Activated naive CD8-positive, alpha-beta T cell treated with anti-CD3 and anti-CD28 coated beads, Interleukin-2, amount 10 ng/mL, durations not matched to agents 7 days and 5 days (primary cell): ENCODE results near the gene MDK. TPM values are rescaled to one million over a fixed set of nuclear protein-coding genes. Genes with fewer than 3 reads are reported as not detected.
"Not testable (repeated sequence)": the region's sequence is repeated elsewhere in the genome, so short reads cannot be mapped to it uniquely, and the experiment has no call there.

Experiments used
- ATAC-seq: fragments of 150-1000 bp; cut with Tn5 transposase; one replicate; pipeline ENCODE4 v1.10.0; 2021; ENCODE audit warnings: low read depth, moderate library complexity
- POLR2A ChIA-PET: fragments of 350-600 bp; sonication (Branson Sonifier 250); formaldehyde crosslinking; loops from one replicate; lab custom pipeline; 2021; ENCODE audit warnings: antibody characterized with exemption; lab: Charles Lee
- DNase-seq: peaks from one replicate; pipeline ENCODE4 v3.0.0; 2021
- H3K27ac Mint-ChIP-seq: one replicate; pipeline ENCODE4 v1.8.0; 2022; ENCODE audit warnings: mild to moderate bottlenecking, mixed read lengths
- H3K27me3 Mint-ChIP-seq: one replicate; pipeline ENCODE4 v1.8.0; 2022; ENCODE audit warnings: mild to moderate bottlenecking, moderate library complexity, mixed read lengths
- H3K36me3 Mint-ChIP-seq: one replicate; pipeline ENCODE4 v1.8.0; 2021; ENCODE audit warnings: mild to moderate bottlenecking, mixed read lengths
- H3K4me1 Mint-ChIP-seq: one replicate; pipeline ENCODE4 v1.8.0; 2021; ENCODE audit warnings: mixed read lengths
- H3K4me3 Mint-ChIP-seq: one replicate; pipeline ENCODE4 v1.8.0; 2022; ENCODE audit warnings: mild to moderate bottlenecking, moderate library complexity, mixed read lengths
- H3K9me3 Mint-ChIP-seq: one replicate; pipeline ENCODE4 v1.8.0; 2021; ENCODE audit warnings: mixed read lengths
- total RNA-seq, 2 experiments: library from RNA; stranded (reverse); gene quantifications; one replicate each; pipeline ENCODE4 v1.2.3, GENCODE V29; 2021

Gene MDK
- total RNA-seq, 2 experiments from 2014 or later: 6.9 to 7.4 TPM

DNA sequence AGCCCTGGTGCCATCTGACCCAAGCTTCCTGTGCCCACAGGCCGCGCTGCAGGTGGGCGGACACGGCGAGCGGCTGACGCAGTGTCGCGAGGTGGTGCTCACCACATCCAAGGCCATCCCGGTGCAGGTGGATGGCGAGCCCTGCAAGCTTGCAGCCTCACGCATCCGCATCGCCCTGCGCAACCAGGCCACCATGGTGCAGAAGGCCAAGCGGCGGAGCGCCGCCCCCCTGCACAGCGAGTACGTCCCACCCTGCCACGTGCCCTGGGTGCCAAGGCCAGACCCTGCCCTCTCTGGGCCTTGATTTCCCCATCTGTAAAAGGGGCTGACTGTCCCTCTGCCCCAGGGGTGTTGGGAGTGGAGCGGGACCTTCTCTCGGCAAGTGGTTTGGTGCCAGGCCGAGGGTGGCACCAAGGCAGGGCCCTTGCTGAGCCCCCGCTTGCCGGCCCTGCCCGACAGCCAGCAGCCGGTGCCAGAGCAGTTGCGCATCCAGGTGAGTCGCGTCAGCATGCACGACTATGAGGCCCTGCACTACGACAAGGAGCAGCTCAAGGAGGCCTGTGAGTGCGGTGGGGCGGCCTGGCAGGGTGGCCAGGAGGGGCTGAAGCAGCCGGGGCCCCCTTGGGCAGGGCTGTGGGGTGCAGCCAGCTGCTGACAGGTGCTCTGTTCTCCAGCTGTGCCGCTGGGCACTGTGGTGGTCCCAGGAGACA lies 5.9 kb upstream of the MDK start:
- POLR2A ChIA-PET: no interaction called here
- no peaks in the 10 kb centered on the region for H3K27me3 Mint-ChIP-seq
- H3K36me3 Mint-ChIP-seq: peaks cover 16% of the 10 kb centered on the region
- H3K4me3 Mint-ChIP-seq: no peak overlapping the region
- no peak for DNase-seq
- ATAC-seq: no peak
- H3K9me3 Mint-ChIP-seq: no peaks in the 10 kb centered on the region
- peaks cover 4% of the 10 kb centered on the region for H3K4me1 Mint-ChIP-seq
- H3K27ac Mint-ChIP-seq: no peak overlapping the region

DNA sequence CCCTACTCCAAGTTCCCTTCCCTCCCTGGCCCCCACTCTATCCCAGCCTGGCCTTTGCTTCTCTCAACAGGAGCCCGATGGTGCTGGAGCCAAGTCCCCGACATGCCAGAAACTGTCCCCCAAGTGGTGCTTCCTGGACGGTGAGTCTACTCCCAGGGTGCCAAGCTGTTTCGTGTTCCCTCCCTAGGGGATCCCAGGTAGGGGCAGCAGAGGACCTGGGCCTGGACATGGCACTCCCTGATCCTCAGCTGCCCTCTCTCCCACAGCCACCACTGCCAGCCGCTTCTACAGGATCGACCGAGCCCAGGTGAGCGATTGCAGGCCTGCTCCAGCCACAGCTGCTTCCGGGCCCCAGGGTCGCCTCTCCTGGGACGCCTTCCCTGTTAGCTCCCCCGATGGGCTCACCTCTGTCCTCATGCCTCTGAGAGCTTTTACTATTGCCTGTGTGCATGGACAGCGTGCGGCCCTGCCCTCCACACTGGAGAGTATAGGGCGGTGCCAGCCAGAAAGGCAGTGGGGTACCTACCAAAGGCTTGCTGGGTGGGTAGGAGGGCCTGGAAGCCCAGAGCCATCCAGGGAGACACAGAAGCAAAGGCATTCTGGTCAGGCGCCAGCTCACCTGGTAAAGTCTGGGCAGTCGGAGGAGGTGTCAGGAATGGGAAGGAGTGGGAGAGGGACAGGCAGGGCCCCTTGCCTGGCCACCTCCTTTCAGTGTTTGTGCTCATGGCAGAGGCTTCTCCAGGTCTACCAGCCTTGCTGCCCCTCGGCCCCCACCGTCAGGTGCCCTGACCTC lies 5.0 kb upstream of the MDK start:
- Mint-ChIP-seq H3K27ac (no peak overlapping the region), H3K4me1 (peaks cover 4% of the 10 kb centered on the region), H3K4me3 (no peak overlapping the region), H3K27me3 (no peaks in the 10 kb centered on the region), H3K36me3 (peaks cover 16% of the 10 kb centered on the region), H3K9me3 (no peaks in the 10 kb centered on the region)
- DNase-seq: no peak
- POLR2A ChIA-PET: no interaction called here
- no peak for ATAC-seq

- peaks cover 6% of the 10 kb centered on the region for H3K4me1 Mint-ChIP-seq
- POLR2A ChIA-PET: no interaction called here
- DNase-seq: no peak
Observed at GRCh38 chr11:46377290-46377689, 4.2 kb upstream of the MDK start.

GRCh38 chr11:46377831-46378230 lies 3.6 kb upstream of the MDK start:
- Mint-ChIP-seq H3K27me3 (peaks cover 7% of the 10 kb centered on the region), H3K4me3 (no peak overlapping the region), H3K4me1 (peaks cover 6% of the 10 kb centered on the region), H3K9me3 (no peaks in the 10 kb centered on the region), H3K36me3 (peaks cover 16% of the 10 kb centered on the region), H3K27ac (no peak overlapping the region)
- no peak for DNase-seq
- POLR2A ChIA-PET: no interaction called here
- ATAC-seq: no peak

More at GRCh38 chr11:46377290-46377689, 4.2 kb upstream of the MDK start:
- Mint-ChIP-seq H3K4me3 (no peak overlapping the region), H3K36me3 (peaks cover 16% of the 10 kb centered on the region), H3K27ac (no peak overlapping the region), H3K9me3 (no peaks in the 10 kb centered on the region), H3K27me3 (peaks cover 7% of the 10 kb centered on the region)
- ATAC-seq: no peak

DNA sequence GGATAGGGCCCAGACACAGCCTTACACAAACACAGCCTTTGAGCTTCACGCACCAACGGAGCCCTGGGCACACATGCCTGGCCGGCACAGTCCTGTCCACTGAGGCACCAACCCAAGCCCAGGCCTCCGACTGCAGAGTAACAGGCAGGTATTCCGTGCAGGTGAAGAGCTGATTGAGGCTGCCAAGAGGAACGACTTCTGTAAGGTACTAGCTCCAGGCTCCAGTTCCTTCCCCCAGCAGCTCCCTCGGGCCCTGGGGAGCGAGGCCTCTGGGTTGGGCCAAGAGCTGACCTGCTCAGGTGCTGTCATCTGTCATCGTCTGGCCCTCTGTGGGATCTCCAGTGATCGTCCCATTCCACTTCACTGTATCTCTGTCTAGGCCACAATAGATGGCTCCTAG lies 3.2 kb upstream of the MDK start:
- DNase-seq (no peak), ATAC-seq (no peak)
- no peak overlapping the region for H3K27ac Mint-ChIP-seq
- no peak overlapping the region for H3K4me3 Mint-ChIP-seq
- H3K9me3 Mint-ChIP-seq: no peaks in the 10 kb centered on the region
- peaks cover 16% of the 10 kb centered on the region for H3K36me3 Mint-ChIP-seq
- H3K4me1 Mint-ChIP-seq: peaks cover 6% of the 10 kb centered on the region
- POLR2A ChIA-PET: interaction anchor here (0.6 kb wide), 1 partner anchor 200 kb away, joined by 3 read pairs; no protein-coding TSS in a partner anchor
- H3K27me3 Mint-ChIP-seq: peaks cover 7% of the 10 kb centered on the region

GRCh38 chr11:46378811-46379481 lies 2.5 kb upstream of the MDK start:
- POLR2A ChIA-PET: interaction anchor here (0.6 to 1.1 kb wide), 2 partner anchors 30 to 200 kb away, joined by 3 read pairs; no protein-coding TSS in a partner anchor
- Mint-ChIP-seq H3K27me3 (peaks cover 9% of the 10 kb centered on the region), H3K36me3 (peaks cover 16% of the 10 kb centered on the region), H3K4me1 (peaks cover 6% of the 10 kb centered on the region), H3K4me3 (no peak overlapping the region), H3K27ac (no peak overlapping the region), H3K9me3 (no peaks in the 10 kb centered on the region)
- ATAC-seq (no peak), DNase-seq (no peak)

DNA sequence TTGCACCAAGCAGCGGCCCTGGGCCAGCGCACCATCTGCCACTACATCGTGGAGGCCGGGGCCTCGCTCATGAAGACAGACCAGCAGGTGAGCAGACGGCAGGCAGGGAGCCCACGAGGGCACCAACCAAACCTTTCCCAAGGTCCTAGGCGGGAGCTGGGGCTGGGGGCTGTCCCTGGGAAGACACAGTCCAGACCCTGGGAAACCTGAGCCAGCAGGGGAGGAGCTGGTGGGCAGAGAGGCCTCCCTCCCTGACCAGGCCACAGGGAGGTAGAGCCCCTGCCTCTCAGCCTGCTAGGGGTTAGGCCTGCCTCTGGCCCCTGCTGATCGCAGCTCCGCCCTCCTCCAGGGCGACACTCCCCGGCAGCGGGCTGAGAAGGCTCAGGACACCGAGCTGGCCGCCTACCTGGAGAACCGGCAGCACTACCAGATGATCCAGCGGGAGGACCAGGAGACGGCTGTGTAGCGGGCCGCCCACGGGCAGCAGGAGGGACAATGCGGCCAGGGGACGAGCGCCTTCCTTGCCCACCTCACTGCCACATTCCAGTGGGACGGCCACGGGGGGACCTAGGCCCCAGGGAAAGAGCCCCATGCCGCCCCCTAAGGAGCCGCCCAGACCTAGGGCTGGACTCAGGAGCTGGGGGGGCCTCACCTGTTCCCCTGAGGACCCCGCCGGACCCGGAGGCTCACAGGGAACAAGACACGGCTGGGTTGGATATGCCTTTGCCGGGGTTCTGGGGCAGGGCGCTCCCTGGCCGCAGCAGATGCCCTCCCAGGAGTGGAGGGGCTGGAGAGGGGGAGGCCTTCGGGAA lies 1.8 kb upstream of the MDK start:
- not testable (repeated sequence) for DNase-seq, H3K4me1 Mint-ChIP-seq, H3K9me3 Mint-ChIP-seq, ATAC-seq, H3K4me3 Mint-ChIP-seq, H3K27me3 Mint-ChIP-seq, H3K27ac Mint-ChIP-seq
- H3K36me3 Mint-ChIP-seq: peaks cover 16% of the 10 kb centered on the region
- POLR2A ChIA-PET: interaction anchor here (0.6 to 1.1 kb wide), 2 partner anchors 31 to 450 kb away, joined by 3 to 8 read pairs; no protein-coding TSS in a partner anchor

DNA sequence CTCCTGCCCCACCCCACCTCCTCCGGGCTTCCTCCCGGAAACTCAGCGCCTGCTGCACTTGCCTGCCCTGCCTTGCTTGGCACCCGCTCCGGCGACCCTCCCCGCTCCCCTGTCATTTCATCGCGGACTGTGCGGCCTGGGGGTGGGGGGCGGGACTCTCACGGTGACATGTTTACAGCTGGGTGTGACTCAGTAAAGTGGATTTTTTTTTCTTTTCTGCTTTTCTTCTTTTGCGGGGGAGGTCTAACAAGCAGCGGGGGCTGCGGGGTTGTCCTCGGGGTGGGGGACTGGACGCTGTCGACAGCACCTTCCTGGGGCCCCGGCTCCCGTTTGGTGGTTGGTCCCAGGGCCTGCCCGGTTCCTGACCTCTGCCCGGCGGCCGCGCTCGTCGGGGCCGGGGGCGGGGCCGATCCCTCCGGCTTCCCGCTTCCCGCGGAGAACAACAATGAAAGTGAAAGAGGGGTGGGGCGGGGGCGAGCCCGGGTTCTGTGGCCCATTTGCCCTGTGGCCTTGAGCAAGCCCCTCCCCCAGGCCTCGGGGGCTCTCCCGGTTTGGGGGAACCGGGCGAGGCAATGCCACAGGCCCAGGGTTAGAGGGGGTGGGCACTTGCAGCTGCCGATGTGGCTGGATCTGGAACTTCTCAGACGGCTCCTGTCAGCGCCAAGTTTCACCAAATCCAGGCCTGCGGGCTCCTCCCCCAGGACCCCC lies 975 bp upstream of the MDK start:
- Mint-ChIP-seq H3K4me1 (peaks cover 6% of the 10 kb centered on the region), H3K27me3 (peaks cover 9% of the 10 kb centered on the region), H3K4me3 (peak overlapping the region; percentile 75), H3K27ac (peak overlapping the region; percentile 76), H3K9me3 (no peaks in the 10 kb centered on the region), H3K36me3 (peaks cover 13% of the 10 kb centered on the region)
- peak; percentile 73 for DNase-seq
- peak; percentile 38 for ATAC-seq
- POLR2A ChIA-PET: interaction anchor here (0.6 kb wide), 1 partner anchor 85 kb away, joined by 3 read pairs; no protein-coding TSS in a partner anchor

- DNase-seq: peak; percentile 38
Observed at GRCh38 chr11:46381819-46382645, 563 bp downstream of the MDK start.

DNA sequence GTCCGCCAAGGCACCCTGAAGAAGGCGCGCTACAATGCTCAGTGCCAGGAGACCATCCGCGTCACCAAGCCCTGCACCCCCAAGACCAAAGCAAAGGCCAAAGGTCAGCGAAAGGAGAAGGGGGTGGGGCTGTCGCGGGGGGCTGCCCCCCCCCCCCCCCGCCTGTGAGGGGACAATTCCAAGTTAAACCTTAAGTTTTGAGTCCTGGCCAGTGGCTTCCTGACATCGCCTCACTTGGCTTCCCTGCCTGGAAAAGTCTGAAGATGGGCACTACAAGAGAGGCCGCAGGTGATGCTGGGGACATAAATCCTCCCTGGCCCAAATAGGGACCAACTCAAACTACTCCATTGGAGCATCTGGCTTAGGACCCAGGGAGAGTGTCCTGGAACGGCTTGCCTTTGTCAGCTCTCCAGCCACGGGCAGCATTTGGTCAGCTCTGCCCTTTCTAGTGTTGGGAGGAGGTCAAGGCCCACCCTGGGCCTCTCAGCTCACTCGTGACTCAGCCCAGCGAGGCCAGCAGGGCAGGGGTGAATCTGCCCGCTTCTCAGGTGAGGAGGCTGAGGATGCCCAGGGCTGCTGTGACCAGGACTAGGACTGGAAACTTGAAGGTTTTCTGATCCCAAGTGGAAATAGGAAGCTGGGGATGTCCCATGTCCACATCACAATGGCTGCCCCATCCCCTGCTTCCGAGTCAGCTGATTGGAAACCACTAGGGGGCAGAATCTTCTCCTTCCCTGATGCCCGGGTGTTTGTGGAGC lies 1.4 kb downstream of the MDK start:
- Mint-ChIP-seq H3K27ac (no peak overlapping the region), H3K27me3 (peaks cover 21% of the 10 kb centered on the region), H3K4me3 (no peak overlapping the region), H3K4me1 (peaks cover 9% of the 10 kb centered on the region), H3K9me3 (no peaks in the 10 kb centered on the region), H3K36me3 (peaks cover 1% of the 10 kb centered on the region)
- POLR2A ChIA-PET: no interaction called here
- ATAC-seq: no peak
- DNase-seq: no peak

More at GRCh38 chr11:46381819-46382645, 563 bp downstream of the MDK start:
- POLR2A ChIA-PET: no interaction called here
- peak overlapping the region; percentile 68 for H3K4me3 Mint-ChIP-seq
- peaks cover 9% of the 10 kb centered on the region for H3K36me3 Mint-ChIP-seq
- no peaks in the 10 kb centered on the region for H3K9me3 Mint-ChIP-seq
- no peak overlapping the region for H3K27ac Mint-ChIP-seq
- peaks cover 18% of the 10 kb centered on the region for H3K27me3 Mint-ChIP-seq
- ATAC-seq: peak; percentile 5
- peaks cover 6% of the 10 kb centered on the region for H3K4me1 Mint-ChIP-seq

DNA sequence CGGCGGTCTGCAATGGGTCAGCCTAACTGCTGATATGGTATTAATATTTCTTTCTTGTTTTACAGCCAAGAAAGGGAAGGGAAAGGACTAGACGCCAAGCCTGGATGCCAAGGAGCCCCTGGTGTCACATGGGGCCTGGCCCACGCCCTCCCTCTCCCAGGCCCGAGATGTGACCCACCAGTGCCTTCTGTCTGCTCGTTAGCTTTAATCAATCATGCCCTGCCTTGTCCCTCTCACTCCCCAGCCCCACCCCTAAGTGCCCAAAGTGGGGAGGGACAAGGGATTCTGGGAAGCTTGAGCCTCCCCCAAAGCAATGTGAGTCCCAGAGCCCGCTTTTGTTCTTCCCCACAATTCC lies 1.9 kb downstream of the MDK start:
- Mint-ChIP-seq H3K4me3 (no peak overlapping the region), H3K9me3 (no peaks in the 10 kb centered on the region), H3K36me3 (no peaks in the 10 kb centered on the region), H3K27me3 (peaks cover 27% of the 10 kb centered on the region), H3K27ac (no peak overlapping the region), H3K4me1 (peaks cover 14% of the 10 kb centered on the region)
- ATAC-seq (no peak), DNase-seq (no peak)
- POLR2A ChIA-PET: no interaction called here
